PFSK-1 (cell line): Measurements from ENCODE around the gene CCDC127.

Experiments used
- FOXP2 ChIP-seq: optimal IDR thresholded peaks from 2 replicates; pipeline ENCODE3; 2011; ENCODE audit warnings: borderline replicate concordance, control low read depth, inconsistent platforms; ENCODE audit not compliant: insufficient read depth; ENCODE audit errors: extremely low read length, extremely low read depth
- POLR2AphosphoS5 ChIP-seq: IDR thresholded peaks from 2 replicates; pipeline ENCODE4 v1.6.1; 2012; ENCODE audit warnings: low read depth, mild to moderate bottlenecking, control low read depth, low read length, moderate library complexity
- REST ChIP-seq, 2 experiments: IDR thresholded peaks; 2 replicates each; pipeline versions ENCODE4 v1.6.1 to v1.8.0; 2011 to 2012; ENCODE audit warnings: low read depth in 2 of 2, low read length in 2 of 2, control low read depth in 1 of 2, inconsistent platforms in 1 of 2, mild to moderate bottlenecking in 1 of 2, moderate library complexity in 1 of 2; ENCODE audit not compliant: insufficient read depth in 1 of 2
- SIN3A ChIP-seq: IDR thresholded peaks from 2 replicates; pipeline ENCODE4 v1.6.1; 2012; ENCODE audit warnings: mild to moderate bottlenecking, low read length, moderate library complexity, borderline replicate concordance; ENCODE audit not compliant: insufficient read depth
- TAF1 ChIP-seq: IDR thresholded peaks from 2 replicates; pipeline ENCODE4 v1.6.1; 2012; ENCODE audit warnings: low read length, control low read depth, borderline replicate concordance; ENCODE audit not compliant: insufficient read depth

Gene CCDC127

GRCh38 chr5:173392-174290, 44.3 kb downstream of the CCDC127 start:
- no peak for TF ChIP-seq TAF1
- no peak for TF ChIP-seq REST (IDR thresholded peaks at IDR 0.05; ENCODE audit: insufficient read depth in 1 of 2, low read depth in 2 of 2, low read length in 2 of 2)
- TF ChIP-seq POLR2AphosphoS5, result no peak
- no peak for TF ChIP-seq SIN3A
- no peak for TF ChIP-seq FOXP2

- TF ChIP-seq TAF1, result no peak
- no peak for TF ChIP-seq POLR2AphosphoS5
- TF ChIP-seq SIN3A, result no peak
- TF ChIP-seq FOXP2, result no peak
Observed at GRCh38 chr5:172841-173251, 45.1 kb downstream of the CCDC127 start.

- TF ChIP-seq REST (IDR thresholded peaks at IDR 0.05; ENCODE audit: insufficient read depth in 1 of 2, low read depth in 2 of 2, low read length in 2 of 2) (no peak), TAF1 (no peak), FOXP2 (no peak), POLR2AphosphoS5 (no peak), SIN3A (no peak)
Observed at GRCh38 chr5:172421-172820, 45.5 kb downstream of the CCDC127 start.

DNA sequence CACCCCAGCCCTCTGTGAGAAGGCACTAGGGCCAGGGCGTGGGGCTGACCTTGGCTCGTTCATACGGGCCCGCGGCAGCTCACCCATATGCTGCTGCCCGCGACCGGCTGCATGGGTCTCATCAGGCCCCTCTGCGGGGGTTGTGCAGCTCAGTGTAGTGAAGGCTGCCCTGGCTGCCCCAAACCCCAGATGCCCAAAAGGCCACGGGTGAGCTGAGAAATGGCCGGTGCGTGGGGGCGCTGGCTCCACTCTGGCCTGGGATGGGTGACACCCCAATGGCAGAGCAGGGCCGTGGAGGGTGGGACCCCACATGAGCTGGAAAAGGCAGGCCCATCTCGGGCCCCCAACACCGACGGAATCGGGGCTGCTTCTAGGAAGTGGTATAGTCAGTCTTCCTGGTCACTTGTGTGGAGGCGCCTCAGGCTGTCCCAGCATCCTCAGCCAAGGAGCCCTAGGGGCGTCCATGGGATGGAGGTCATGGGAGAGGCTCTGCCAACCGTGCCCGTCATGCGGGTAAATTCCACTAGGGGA, 46.1 kb downstream of the CCDC127 start:
- no peak for TF ChIP-seq SIN3A
- TF ChIP-seq POLR2AphosphoS5, result no peak
- TF ChIP-seq TAF1, result no peak
- TF ChIP-seq FOXP2, result no peak
- no peak for TF ChIP-seq REST (IDR thresholded peaks at IDR 0.05; ENCODE audit: insufficient read depth in 1 of 2, low read depth in 2 of 2, low read length in 2 of 2)

DNA sequence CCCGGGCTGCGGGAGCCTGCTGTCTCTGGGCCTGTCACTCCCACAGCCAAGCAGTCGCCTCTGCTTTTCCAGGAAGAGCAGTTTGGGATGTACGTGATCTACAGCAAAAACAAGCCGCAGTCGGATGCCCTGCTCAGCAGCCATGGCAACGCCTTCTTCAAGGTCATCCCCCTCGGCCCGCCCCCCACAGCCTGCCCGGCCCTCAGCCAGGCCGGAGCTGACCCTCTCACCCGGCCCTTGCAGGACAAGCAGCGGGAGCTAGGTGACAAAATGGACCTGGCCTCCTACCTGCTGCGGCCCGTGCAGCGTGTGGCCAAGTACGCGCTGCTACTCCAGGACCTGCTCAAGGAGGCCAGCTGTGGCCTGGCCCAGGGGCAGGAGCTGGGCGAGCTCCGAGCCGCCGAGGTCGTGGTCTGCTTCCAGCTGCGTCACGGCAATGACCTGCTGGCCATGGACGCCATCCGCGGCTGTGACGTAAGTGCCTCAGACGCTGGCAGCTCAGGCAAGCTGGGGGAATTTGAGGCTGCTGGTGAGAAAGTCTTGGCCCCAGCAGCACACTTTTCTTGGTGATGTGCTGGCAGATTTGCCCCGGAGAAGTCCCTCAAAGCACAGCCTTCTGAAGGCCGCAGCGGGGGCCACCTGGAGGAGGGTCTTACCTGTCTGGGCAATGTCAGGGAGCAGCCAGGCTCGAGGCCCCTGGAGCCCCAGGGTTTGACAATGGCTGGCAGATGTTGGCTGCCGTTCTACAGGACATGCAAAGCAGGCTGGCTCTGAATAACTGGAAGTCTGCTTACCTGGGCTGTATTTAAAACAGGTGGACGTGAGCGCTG, 46.8 kb downstream of the CCDC127 start:
- TF ChIP-seq POLR2AphosphoS5 (no peak), REST (IDR thresholded peaks at IDR 0.05; ENCODE audit: insufficient read depth in 1 of 2, low read depth in 2 of 2, low read length in 2 of 2) (no peak), TAF1 (no peak), FOXP2 (no peak)
